Duodenal mucosa (tissue), 2 donors: Measurements from ENCODE around the gene IRX4.
"Not testable (repeated sequence)": the region's sequence is repeated elsewhere in the genome, so short reads cannot be mapped to it uniquely, and the experiment has no call there.

Experiments
- H3K27ac ChIP-seq: one replicate; pipeline ENCODE4 v1.7.0; 2013; ENCODE audit warnings: low read depth, low read length
- H3K27me3 ChIP-seq, 2 donors: one replicate each; pipeline ENCODE4 v1.7.0; 2013; ENCODE audit warnings: low read length in 2 of 2, control low read depth in 1 of 2; ENCODE audit not compliant: insufficient read depth in 2 of 2, control insufficient read depth in 1 of 2
- H3K36me3 ChIP-seq, 2 donors: one replicate each; pipeline ENCODE4 v1.7.0; 2013; ENCODE audit warnings: low read length in 2 of 2, control low read depth in 1 of 2; ENCODE audit not compliant: insufficient read depth in 2 of 2, control insufficient read depth in 1 of 2
- H3K4me1 ChIP-seq, 2 donors: one replicate each; pipeline ENCODE4 v1.7.0; 2013; ENCODE audit warnings: low read length in 2 of 2, control low read depth in 1 of 2; ENCODE audit not compliant: insufficient read depth in 2 of 2, control insufficient read depth in 1 of 2
- H3K4me3 ChIP-seq, 2 donors: one replicate each; pipeline ENCODE4 v1.7.0; 2013; ENCODE audit warnings: low read length in 2 of 2, low read depth in 1 of 2
- H3K9ac ChIP-seq, 2 donors: one replicate each; pipeline ENCODE4 v1.7.0; 2013; ENCODE audit warnings: low read length in 2 of 2, low read depth in 1 of 2
- H3K9me3 ChIP-seq, 2 donors: one replicate each; pipeline ENCODE4 v1.7.0; 2013; ENCODE audit warnings: low read length in 2 of 2, control low read depth in 1 of 2; ENCODE audit not compliant: control insufficient read depth in 1 of 2

Gene IRX4

GRCh38 chr5:1877103-1878049 lies 5.3 kb downstream of the IRX4 start:
- Histone ChIP-seq H3K4me1 (peaks cover 8 to 13% of the 10 kb centered on the region in 2 donors), H3K27ac (no peak overlapping the region), H3K27me3 (peaks cover 70 to 75% of the 10 kb centered on the region in 2 donors), H3K36me3 (no peaks in the 10 kb centered on the region), H3K9ac (no peak overlapping the region), H3K4me3 (no peak overlapping the region), H3K9me3 (no peaks in the 10 kb centered on the region)

GRCh38 chr5:1876660-1877064 lies 6.1 kb downstream of the IRX4 start:
- H3K27ac ChIP-seq, result no peak overlapping the region
- no peak overlapping the region for H3K4me3 ChIP-seq
- no peaks in the 10 kb centered on the region for H3K9me3 ChIP-seq
- no peaks in the 10 kb centered on the region for H3K36me3 ChIP-seq
- peaks cover 8 to 13% of the 10 kb centered on the region in 2 donors for H3K4me1 ChIP-seq
- H3K27me3 ChIP-seq, result peaks cover 67 to 69% of the 10 kb centered on the region in 2 donors
- no peak overlapping the region for H3K9ac ChIP-seq

GRCh38 chr5:1875843-1876659 lies 6.7 kb downstream of the IRX4 start:
- H3K27ac ChIP-seq, result no peak overlapping the region
- H3K36me3 ChIP-seq, result no peaks in the 10 kb centered on the region
- H3K4me1 ChIP-seq, result peaks cover 8 to 13% of the 10 kb centered on the region in 2 donors
- H3K4me3 ChIP-seq, result no peak overlapping the region
- no peaks in the 10 kb centered on the region for H3K9me3 ChIP-seq
- H3K9ac ChIP-seq, result no peak overlapping the region
- peaks cover 62 to 63% of the 10 kb centered on the region in 2 donors for H3K27me3 ChIP-seq

- no peak overlapping the region for H3K9ac ChIP-seq
- H3K4me3 ChIP-seq, result no peak overlapping the region
- H3K4me1 ChIP-seq, result peaks cover 8 to 13% of the 10 kb centered on the region in 2 donors
- H3K36me3 ChIP-seq, result no peaks in the 10 kb centered on the region
- H3K27me3 ChIP-seq, result peaks cover 58 to 60% of the 10 kb centered on the region in 2 donors
- no peak overlapping the region for H3K27ac ChIP-seq
- no peaks in the 10 kb centered on the region for H3K9me3 ChIP-seq
These were observed 7.4 kb downstream of the IRX4 start for GRCh38 chr5:1875281-1875842.

DNA sequence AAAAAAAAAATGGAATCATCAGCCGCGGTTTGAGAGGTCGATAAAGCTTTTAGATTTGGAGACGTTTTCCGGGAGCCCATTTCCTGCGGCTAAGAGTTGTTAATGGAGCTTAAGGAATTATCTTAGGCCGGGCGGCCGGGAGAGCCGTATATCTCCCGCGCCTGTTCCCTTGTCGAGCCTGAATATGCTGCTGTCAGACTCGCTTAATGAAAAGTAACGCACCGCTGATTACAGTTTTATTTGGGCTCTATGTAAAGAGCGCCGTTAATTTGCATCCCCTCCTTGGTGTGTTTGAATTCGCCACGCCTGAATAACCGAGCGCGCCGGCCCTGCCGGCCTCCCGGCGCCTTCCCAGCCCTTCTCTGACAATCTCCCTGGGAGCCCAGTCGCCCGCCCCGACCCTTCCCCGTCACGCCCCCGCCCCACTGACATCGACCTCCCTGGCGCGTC lies 7.9 kb downstream of the IRX4 start:
- no peak overlapping the region for H3K9ac ChIP-seq
- no peaks in the 10 kb centered on the region for H3K9me3 ChIP-seq
- no peak overlapping the region for H3K4me3 ChIP-seq
- H3K4me1 ChIP-seq, result peaks cover 8 to 13% of the 10 kb centered on the region in 2 donors
- no peak overlapping the region for H3K27ac ChIP-seq
- peaks cover 52 to 60% of the 10 kb centered on the region in 2 donors for H3K27me3 ChIP-seq
- H3K36me3 ChIP-seq, result no peaks in the 10 kb centered on the region

GRCh38 chr5:1874348-1874747 lies 8.4 kb downstream of the IRX4 start:
- Histone ChIP-seq H3K27me3 (peaks cover 47 to 57% of the 10 kb centered on the region in 2 donors), H3K9ac (no peak overlapping the region), H3K4me3 (no peak overlapping the region), H3K9me3 (no peaks in the 10 kb centered on the region), H3K27ac (no peak overlapping the region), H3K4me1 (peaks cover 8 to 13% of the 10 kb centered on the region in 2 donors), H3K36me3 (no peaks in the 10 kb centered on the region)

GRCh38 chr5:1873243-1873959 lies 9.3 kb downstream of the IRX4 start:
- H3K36me3 ChIP-seq, result no peaks in the 10 kb centered on the region
- H3K9ac ChIP-seq, result no peak overlapping the region
- no peak overlapping the region for H3K4me3 ChIP-seq
- H3K4me1 ChIP-seq, result peaks cover 8 to 13% of the 10 kb centered on the region in 2 donors
- peaks cover 45 to 59% of the 10 kb centered on the region in 2 donors for H3K27me3 ChIP-seq
- H3K9me3 ChIP-seq, result no peaks in the 10 kb centered on the region
- H3K27ac ChIP-seq, result no peak overlapping the region

DNA sequence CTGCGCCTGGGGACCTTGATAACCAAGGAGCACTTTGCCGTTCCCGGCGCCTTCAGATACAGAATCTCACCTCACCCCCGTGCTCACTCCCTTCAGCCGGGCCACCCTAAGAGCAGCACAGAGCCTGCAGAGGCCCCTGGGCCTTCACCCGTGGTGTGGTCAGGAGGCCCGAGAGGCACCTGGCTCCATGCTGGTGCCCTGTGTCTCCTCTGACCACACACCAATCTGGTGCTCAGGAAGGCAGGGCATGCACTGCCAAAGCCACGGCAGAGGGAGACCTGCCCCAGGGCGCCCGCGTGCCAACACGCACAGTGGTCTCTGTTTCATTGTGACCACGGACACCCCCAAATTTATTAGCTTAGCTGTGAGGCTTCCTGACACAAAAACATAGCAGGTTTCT lies 11.3 kb downstream of the IRX4 start:
- Histone ChIP-seq H3K36me3 (no peaks in the 10 kb centered on the region), H3K4me3 (no peak overlapping the region), H3K9ac (no peak overlapping the region), H3K9me3 (no peaks in the 10 kb centered on the region), H3K4me1 (peaks cover 8 to 13% of the 10 kb centered on the region in 2 donors), H3K27ac (no peak overlapping the region), H3K27me3 (peaks cover 36 to 62% of the 10 kb centered on the region in 2 donors)

DNA sequence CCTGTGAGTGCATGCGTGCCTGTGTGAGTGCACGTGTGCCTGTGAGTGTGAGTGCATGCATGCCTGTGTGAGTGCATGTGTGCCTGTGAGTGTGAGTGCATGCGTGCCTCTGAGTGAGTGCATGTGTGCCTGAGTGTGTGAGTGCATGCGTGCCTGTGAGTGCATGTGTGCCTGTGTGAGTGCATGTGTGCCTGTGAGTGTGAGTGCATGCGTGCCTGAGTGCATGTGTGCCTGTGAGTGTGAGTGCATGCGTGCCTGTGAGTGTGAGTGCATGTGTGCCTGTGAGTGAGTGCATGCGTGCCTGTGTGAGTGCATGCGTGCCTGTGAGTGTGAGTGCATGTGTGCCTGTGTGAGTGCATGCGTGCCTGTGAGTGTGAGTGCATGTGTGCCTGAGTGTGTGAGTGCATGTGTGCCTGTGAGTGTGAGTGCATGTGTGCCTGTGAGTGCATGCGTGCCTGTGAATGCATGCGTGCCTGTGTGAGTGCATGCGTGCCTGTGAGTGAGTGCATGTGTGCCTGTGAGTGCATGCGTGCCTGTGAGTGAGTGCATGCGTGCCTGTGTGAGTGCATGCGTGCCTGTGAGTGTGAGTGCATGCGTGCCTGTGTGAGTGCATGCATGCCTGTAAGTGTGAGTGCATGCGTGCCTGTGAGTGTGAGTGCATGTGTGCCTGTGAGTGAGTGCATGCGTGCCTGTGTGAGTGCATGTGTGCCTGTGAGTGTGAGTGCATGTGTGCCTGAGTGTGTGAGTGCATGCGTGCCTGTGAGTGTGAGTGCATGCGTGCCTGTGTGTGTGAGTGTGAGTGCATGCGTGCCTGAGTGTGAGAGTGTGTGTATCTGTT lies 12.1 kb downstream of the IRX4 start:
- not testable (repeated sequence) for H3K9ac ChIP-seq, H3K4me3 ChIP-seq, H3K27ac ChIP-seq, H3K36me3 ChIP-seq, H3K9me3 ChIP-seq
- Histone ChIP-seq H3K27me3 (peaks cover 36 to 63% of the 10 kb centered on the region in 2 donors), H3K4me1 (peaks cover 8 to 13% of the 10 kb centered on the region in 2 donors)
